ENCODE measurements around the gene RAPH1. TPM values are rescaled to one million over a fixed set of nuclear protein-coding genes. Genes with fewer than 3 reads are reported as not detected.
"Not testable (repeated sequence)": the region's sequence is repeated elsewhere in the genome, so short reads cannot be mapped to it uniquely, and the experiment has no call there.

The RAPH1 gene
- total RNA-seq, 1 experiment from 2014 or later, result 7.0 TPM

DNA sequence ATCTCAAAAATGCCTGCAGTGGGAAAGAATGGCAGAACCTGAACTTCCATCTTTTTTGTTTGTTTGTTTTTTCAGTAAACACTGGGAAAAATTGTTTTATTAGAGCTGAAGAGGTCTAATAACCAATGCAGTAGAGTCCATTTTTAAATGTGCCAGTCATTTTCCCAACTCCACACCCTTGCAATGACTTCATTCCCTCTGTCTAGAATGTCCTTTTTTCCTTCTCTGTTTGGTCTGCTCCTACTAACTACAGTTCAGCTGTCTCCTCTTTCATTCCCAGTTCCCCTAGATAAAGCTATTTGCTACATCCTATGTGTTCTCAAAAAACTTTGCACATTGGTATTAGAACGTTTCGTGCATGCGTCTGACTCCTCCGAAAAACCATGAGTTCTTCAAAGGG, 9.3 kb upstream of the RAPH1 start:
- Histone ChIP-seq H3K36me3 (ENCODE audit: low read depth, low read length) (no peaks in the 10 kb centered on the region), H3F3A (ENCODE audit: low read length, unreplicated experiment) (no peaks in the 10 kb centered on the region), H3K4me1 (ENCODE audit: insufficient read depth, low read length) (no peaks in the 10 kb centered on the region; the same call in 1 of the 2 replicates), H3K79me2 (ENCODE audit: low read length) (no peaks in the 10 kb centered on the region), H3K27me3 (ENCODE audit: low read length) (no peaks in the 10 kb centered on the region), H3K4me3 (ENCODE audit: low read length) (no peak overlapping the region), H4K20me1 (ENCODE audit: low read length) (no peaks in the 10 kb centered on the region), H3K27ac (ENCODE audit: low read length) (no peak overlapping the region), H3K9me2 (replicated peaks; ENCODE audit: low read length) (no peaks in the 10 kb centered on the region), H2AFZ (ENCODE audit: low read length) (no peak overlapping the region), H3K9ac (ENCODE audit: low read length) (no peak overlapping the region), H3K9me3 (ENCODE audit: low read length) (no peaks in the 10 kb centered on the region), H3K4me2 (ENCODE audit: low read length) (no peak overlapping the region)
- intact Hi-C loops (cut with micrococcal nuclease), result no loop called here
- TF ChIP-seq, protein P1, sequence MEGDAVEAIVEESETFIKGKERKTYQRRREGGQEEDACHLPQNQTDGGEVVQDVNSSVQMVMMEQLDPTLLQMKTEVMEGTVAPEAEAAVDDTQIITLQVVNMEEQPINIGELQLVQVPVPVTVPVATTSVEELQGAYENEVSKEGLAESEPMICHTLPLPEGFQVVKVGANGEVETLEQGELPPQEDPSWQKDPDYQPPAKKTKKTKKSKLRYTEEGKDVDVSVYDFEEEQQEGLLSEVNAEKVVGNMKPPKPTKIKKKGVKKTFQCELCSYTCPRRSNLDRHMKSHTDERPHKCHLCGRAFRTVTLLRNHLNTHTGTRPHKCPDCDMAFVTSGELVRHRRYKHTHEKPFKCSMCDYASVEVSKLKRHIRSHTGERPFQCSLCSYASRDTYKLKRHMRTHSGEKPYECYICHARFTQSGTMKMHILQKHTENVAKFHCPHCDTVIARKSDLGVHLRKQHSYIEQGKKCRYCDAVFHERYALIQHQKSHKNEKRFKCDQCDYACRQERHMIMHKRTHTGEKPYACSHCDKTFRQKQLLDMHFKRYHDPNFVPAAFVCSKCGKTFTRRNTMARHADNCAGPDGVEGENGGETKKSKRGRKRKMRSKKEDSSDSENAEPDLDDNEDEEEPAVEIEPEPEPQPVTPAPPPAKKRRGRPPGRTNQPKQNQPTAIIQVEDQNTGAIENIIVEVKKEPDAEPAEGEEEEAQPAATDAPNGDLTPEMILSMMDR (conservative IDR thresholded peaks at IDR 0.05; ENCODE audit: low read depth, low read length), result no peak
- TF ChIP-seq EZH2phosphoT487 (IDR thresholded peaks at IDR 0.05; ENCODE audit: borderline replicate concordance, low read length) (no peak), EZH2 (IDR thresholded peaks at IDR 0.05; ENCODE audit: low read length, unreplicated experiment) (no peak)
- DNase-seq, result no peak
- POLR2A ChIA-PET (ENCODE audit: unreplicated experiment), result no interaction called here
- CTCF ChIA-PET, result no interaction called here
- no peak for ATAC-seq
- BruUV-seq (replicated peaks), result no TSS peak

DNA sequence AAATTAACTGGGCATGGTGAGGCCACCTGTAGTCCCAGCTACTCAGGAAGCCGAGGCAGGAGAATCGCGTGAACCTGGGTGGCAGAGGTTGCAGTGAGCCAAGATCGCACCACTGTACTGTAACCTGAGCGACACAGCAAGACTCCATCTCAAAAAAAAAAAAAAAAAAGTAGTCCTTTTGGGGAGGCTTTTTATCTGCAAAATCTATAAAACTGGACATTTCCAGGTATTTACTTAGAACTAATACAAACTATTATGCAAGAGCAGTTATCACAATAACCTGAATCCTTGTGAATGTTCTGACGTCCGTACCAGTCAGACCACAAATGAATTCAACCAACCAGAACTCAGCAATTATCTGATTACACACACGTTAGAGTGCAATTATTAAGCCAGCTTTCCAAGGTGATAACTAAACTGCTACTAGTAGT, 8.8 kb upstream of the RAPH1 start:
- ATAC-seq, result no peak
- ChIA-PET CTCF (no interaction called here), POLR2A (ENCODE audit: unreplicated experiment) (no interaction called here)
- no peaks in the 10 kb centered on the region for H3K9me3 ChIP-seq (ENCODE audit: low read length)
- intact Hi-C loops (cut with micrococcal nuclease), result no loop called here
- no peak overlapping the region for H3K27ac ChIP-seq (ENCODE audit: low read length)
- H3K27me3 ChIP-seq (ENCODE audit: low read length), result no peaks in the 10 kb centered on the region
- no peak overlapping the region for H3K4me2 ChIP-seq (ENCODE audit: low read length)
- TF ChIP-seq EZH2phosphoT487 (IDR thresholded peaks at IDR 0.05; ENCODE audit: borderline replicate concordance, low read length) (no peak), EZH2 (IDR thresholded peaks at IDR 0.05; ENCODE audit: low read length, unreplicated experiment) (no peak)
- TF ChIP-seq, protein P1 (conservative IDR thresholded peaks at IDR 0.05; ENCODE audit: low read depth, low read length), result no peak
- H2AFZ ChIP-seq (ENCODE audit: low read length), result no peak overlapping the region; the same call in 1 of the 2 replicates
- H3K9ac ChIP-seq (ENCODE audit: low read length), result no peak overlapping the region
- no peaks in the 10 kb centered on the region for H3K36me3 ChIP-seq (ENCODE audit: low read depth, low read length)
- DNase-seq, result no peak
- H3K4me1 ChIP-seq (ENCODE audit: insufficient read depth, low read length), result no peaks in the 10 kb centered on the region; the same call in 1 of the 2 replicates
- no peaks in the 10 kb centered on the region for H3F3A ChIP-seq (ENCODE audit: low read length, unreplicated experiment)
- no peak overlapping the region for H3K4me3 ChIP-seq (ENCODE audit: low read length)
- no peaks in the 10 kb centered on the region for H4K20me1 ChIP-seq (ENCODE audit: low read length)
- BruUV-seq (replicated peaks), result no TSS peak
- no peaks in the 10 kb centered on the region for H3K9me2 ChIP-seq (replicated peaks; ENCODE audit: low read length)
- H3K79me2 ChIP-seq (ENCODE audit: low read length), result no peaks in the 10 kb centered on the region

DNA sequence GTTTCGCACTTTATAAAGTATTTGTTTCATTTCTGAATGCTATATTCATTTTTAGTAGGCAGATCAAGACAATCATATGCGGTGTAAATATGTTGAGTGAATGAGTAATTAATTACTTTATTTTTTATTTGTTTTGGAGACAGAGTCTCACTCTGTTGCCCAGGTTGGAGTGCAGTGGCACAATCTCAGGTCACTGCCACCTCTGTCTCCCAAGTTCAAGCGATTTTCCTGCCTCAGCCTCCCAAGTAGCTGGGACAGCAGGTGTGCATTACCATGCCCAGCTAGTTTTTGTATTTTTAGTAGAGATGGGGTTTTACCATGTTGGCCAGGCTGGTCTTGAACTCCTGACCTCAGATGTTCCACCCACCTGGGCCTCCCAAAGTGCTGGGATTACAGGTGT, 5.5 kb upstream of the RAPH1 start:
- intact Hi-C loops (cut with micrococcal nuclease); H3K27ac ChIP-seq (ENCODE audit: low read length); H3K4me1 ChIP-seq (ENCODE audit: insufficient read depth, low read length); H3K27me3 ChIP-seq (ENCODE audit: low read length); H2AFZ ChIP-seq (ENCODE audit: low read length); H3K79me2 ChIP-seq (ENCODE audit: low read length); H3K36me3 ChIP-seq (ENCODE audit: low read depth, low read length); H3F3A ChIP-seq (ENCODE audit: low read length, unreplicated experiment); POLR2A ChIA-PET (ENCODE audit: unreplicated experiment); H3K9me2 ChIP-seq (replicated peaks; ENCODE audit: low read length); DNase-seq; ATAC-seq; BruUV-seq (replicated peaks); H3K4me2 ChIP-seq (ENCODE audit: low read length); H3K9me3 ChIP-seq (ENCODE audit: low read length); CTCF ChIA-PET; H3K9ac ChIP-seq (ENCODE audit: low read length); H4K20me1 ChIP-seq (ENCODE audit: low read length); H3K4me3 ChIP-seq (ENCODE audit: low read length): not testable (repeated sequence)

DNA sequence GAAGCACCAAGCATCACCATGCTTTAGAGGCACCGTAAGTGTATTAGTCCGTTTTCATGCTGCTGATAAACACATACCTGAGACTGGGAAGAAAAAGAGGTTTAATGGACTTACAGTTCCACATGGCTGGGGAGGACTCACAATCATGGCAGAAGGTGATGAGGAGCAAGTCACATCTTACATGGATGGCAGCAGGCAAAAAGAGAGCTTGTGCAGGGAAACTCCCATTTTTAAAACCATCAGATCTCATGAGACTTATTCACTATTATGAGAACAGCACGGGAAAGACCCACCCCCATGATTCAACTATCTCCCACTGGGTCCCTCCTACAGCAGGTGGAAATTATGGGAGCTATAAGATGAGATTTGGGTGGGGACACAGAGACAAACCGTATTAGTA, 3.1 kb upstream of the RAPH1 start:
- H3K9ac ChIP-seq (ENCODE audit: low read length); DNase-seq; H3K4me3 ChIP-seq (ENCODE audit: low read length); H4K20me1 ChIP-seq (ENCODE audit: low read length); H2AFZ ChIP-seq (ENCODE audit: low read length); H3K4me2 ChIP-seq (ENCODE audit: low read length); H3K27ac ChIP-seq (ENCODE audit: low read length); H3K9me3 ChIP-seq (ENCODE audit: low read length); CTCF ChIA-PET; H3F3A ChIP-seq (ENCODE audit: low read length, unreplicated experiment); ATAC-seq; H3K36me3 ChIP-seq (ENCODE audit: low read depth, low read length); POLR2A ChIA-PET (ENCODE audit: unreplicated experiment); BruUV-seq (replicated peaks); H3K9me2 ChIP-seq (replicated peaks; ENCODE audit: low read length); H3K27me3 ChIP-seq (ENCODE audit: low read length): not testable (repeated sequence)
- intact Hi-C loops (cut with micrococcal nuclease), result loop anchor here (5.0 kb wide), 1 partner anchor 224 kb away; no protein-coding TSS in a partner anchor
- peaks cover 16% of the 10 kb centered on the region for H3K79me2 ChIP-seq (ENCODE audit: low read length)
- H3K4me1 ChIP-seq (ENCODE audit: insufficient read depth, low read length), result peaks cover 11% of the 10 kb centered on the region

DNA sequence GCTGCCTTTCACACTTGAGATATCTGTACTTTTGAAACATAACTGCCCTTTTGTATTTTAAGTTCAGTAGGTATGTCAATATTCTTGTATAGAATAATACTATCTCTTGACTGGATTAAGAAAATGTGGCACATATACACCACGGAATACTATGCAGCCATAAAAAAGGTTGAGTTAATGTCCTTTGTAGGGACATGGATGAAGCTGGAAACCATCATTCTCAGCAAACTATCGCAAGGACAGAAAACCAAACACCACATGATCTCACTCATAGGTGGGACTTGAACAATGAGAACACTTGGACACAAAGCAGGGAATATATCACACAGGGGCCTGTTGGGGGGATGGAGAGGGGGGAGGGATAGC, 1.5 kb upstream of the RAPH1 start:
- H3K27me3 ChIP-seq (ENCODE audit: low read length); H2AFZ ChIP-seq (ENCODE audit: low read length); H3K4me3 ChIP-seq (ENCODE audit: low read length); POLR2A ChIA-PET (ENCODE audit: unreplicated experiment); H3K27ac ChIP-seq (ENCODE audit: low read length); H3K9me2 ChIP-seq (replicated peaks; ENCODE audit: low read length); BruUV-seq (replicated peaks); H3K9me3 ChIP-seq (ENCODE audit: low read length); H3F3A ChIP-seq (ENCODE audit: low read length, unreplicated experiment); H4K20me1 ChIP-seq (ENCODE audit: low read length); H3K9ac ChIP-seq (ENCODE audit: low read length); CTCF ChIA-PET; DNase-seq; ATAC-seq; H3K36me3 ChIP-seq (ENCODE audit: low read depth, low read length): not testable (repeated sequence)
- H3K4me2 ChIP-seq (ENCODE audit: low read length), result peak overlapping the region; percentile 88; the same call in 1 of the 2 replicates
- peaks cover 18% of the 10 kb centered on the region for H3K4me1 ChIP-seq (ENCODE audit: insufficient read depth, low read length)
- intact Hi-C loops (cut with micrococcal nuclease), result loop anchor here (5.0 kb wide), 1 partner anchor 226 kb away; no protein-coding TSS in a partner anchor
- peaks cover 33% of the 10 kb centered on the region for H3K79me2 ChIP-seq (ENCODE audit: low read length)
